GM13977 (cell line): ENCODE measurements around the gene PCK1.

Source experiments
- DNase-seq: peaks from one replicate; pipeline ENCODE4 v3.0.0; 2012; ENCODE audit warnings: low spot score
- CTCF ChIP-seq: IDR thresholded peaks from 2 replicates; pipeline ENCODE4 v1.5.1; 2012; ENCODE audit warnings: mild to moderate bottlenecking, control low read depth; ENCODE audit not compliant: insufficient read depth; ENCODE audit errors: extremely low read depth, missing control alignments
- in situ Hi-C: fragments of 300-500 bp; cut with MboI; formaldehyde crosslinking; loops from one replicate; pipeline ENCODE4 v1.12.0; 2022; ENCODE audit warnings: low sequenced_read_pairs, low pct_unique_long_range_greater_than_20kb, mixed read lengths, inconsistent platforms; ENCODE audit not compliant: unreplicated experiment

The PCK1 gene

GRCh38 chr20:57584768-57585461 lies 24.0 kb downstream of the PCK1 start:
- TF ChIP-seq CTCF = no peak
- DNase-seq = no peak
- in situ Hi-C loops = no loop called here

GRCh38 chr20:57585466-57586213 lies 24.7 kb downstream of the PCK1 start:
- TF ChIP-seq CTCF = no peak
- in situ Hi-C loops = no loop called here
- DNase-seq = no peak

GRCh38 chr20:57586370-57586793 lies 25.5 kb downstream of the PCK1 start:
- DNase-seq = no peak
- TF ChIP-seq CTCF = no peak
- in situ Hi-C loops = no loop called here

- in situ Hi-C loops = no loop called here
- no peak for TF ChIP-seq CTCF
Observed at GRCh38 chr20:57586943-57587277, 26.0 kb downstream of the PCK1 start.

GRCh38 chr20:57587278-57587988 lies 26.5 kb downstream of the PCK1 start:
- no peak for DNase-seq
- in situ Hi-C loops = no loop called here
- TF ChIP-seq CTCF = no peak

More at GRCh38 chr20:57586943-57587277, 26.0 kb downstream of the PCK1 start:
- no peak for DNase-seq

GRCh38 chr20:57587989-57588377 lies 27.1 kb downstream of the PCK1 start:
- TF ChIP-seq CTCF = no peak
- in situ Hi-C loops = no loop called here
- no peak for DNase-seq
